Endothelial cell of umbilical vein (primary cell): ENCODE data around the gene CALCOCO2. TPM values are rescaled to one million over a fixed set of nuclear protein-coding genes. Genes with fewer than 3 reads are reported as not detected.
A peak's percentile ranks its signal among the peaks of the same experiment; 100 is the strongest.

Source experiments
- BruUV-seq: library from RNA; stranded (reverse); fragments of 400-500 nt; replicated peaks from 2 replicates; lab custom pipeline; 2021; lab: Mats Ljungman, UMichigan
- CTCF ChIA-PET: fragments of 300-600, 350-600 bp; sonication (Branson Sonifier 250); formaldehyde crosslinking; loops from one replicate; lab custom pipeline; 2021; ENCODE audit warnings: antibody characterized with exemption, inconsistent platforms; lab: Charles Lee
- POLR2A ChIA-PET: fragments of 300-600, 350-600 bp; sonication (Branson Sonifier 250); formaldehyde crosslinking; loops from one replicate; lab custom pipeline; 2021; ENCODE audit warnings: antibody characterized with exemption, inconsistent platforms; lab: Charles Lee
- DNase-seq: peaks from one replicate; pipeline ENCODE4 v3.0.0-alpha.2; 2011; ENCODE audit warnings: low read depth, low spot score
- FAIRE-seq: peaks from 2 replicates; lab custom pipeline; 2011; peaks lifted over from hg19 to GRCh38; lab: Jason Lieb, UNC
- H2AFZ ChIP-seq: 2 replicates; pipeline ENCODE4 v1.6.0; 2012; ENCODE audit warnings: low read depth, low read length, control low read depth, inconsistent platforms
- H3K27ac ChIP-seq: 2 replicates; pipeline ENCODE4 v1.5.1; 2011; ENCODE audit warnings: low read depth, mild to moderate bottlenecking, control low read depth, low read length, moderate library complexity; ENCODE audit not compliant: insufficient read depth
- H3K27me3 ChIP-seq, 2 experiments: 2 replicates each; pipeline versions ENCODE4 v1.6.0 to v1.6.1; 2011; ENCODE audit warnings: low read length in 2 of 2, mixed read lengths in 1 of 2; ENCODE audit not compliant: control insufficient read depth in 2 of 2, insufficient read depth in 2 of 2
- H3K36me3 ChIP-seq, 2 experiments: 2 replicates in 1 of 2; 3 replicates in 1 of 2; pipeline ENCODE4 v1.5.1; 2011; ENCODE audit warnings: low read length in 2 of 2, mild to moderate bottlenecking in 1 of 2, moderate library complexity in 1 of 2; ENCODE audit not compliant: control insufficient read depth in 2 of 2, insufficient read depth in 2 of 2; ENCODE audit errors: extremely low read depth in 1 of 2
- H3K4me1 ChIP-seq: 3 replicates; pipeline ENCODE4 v1.5.1; 2011; ENCODE audit warnings: mild to moderate bottlenecking, low read length; ENCODE audit not compliant: control insufficient read depth, insufficient read depth; ENCODE audit errors: extremely low read depth
- H3K4me2 ChIP-seq: 2 replicates; pipeline ENCODE4 v1.6.1; 2011; ENCODE audit warnings: low read length, control low read depth, mixed read lengths; ENCODE audit not compliant: insufficient read depth
- H3K4me3 ChIP-seq, 3 experiments: fragments of 200-600 bp in 1 of 3; sonication (generic), shearing (Covaris generic) in 1 of 3; replicated peaks in 1 of 3; 2 replicates each; pipeline ENCODE4 v1.5.1; 2011 to 2016; ENCODE audit warnings: control low read depth in 3 of 3, low read length in 3 of 3, mild to moderate bottlenecking in 2 of 3, inconsistent platforms in 1 of 3, low read depth in 1 of 3, moderate library complexity in 1 of 3; ENCODE audit not compliant: insufficient read depth in 1 of 3
- H3K79me2 ChIP-seq: 2 replicates; pipeline ENCODE4 v1.6.0; 2012; ENCODE audit warnings: low read length, inconsistent platforms; ENCODE audit not compliant: control insufficient read depth, insufficient read depth
- H3K9ac ChIP-seq: replicated peaks from 2 replicates; pipeline ENCODE3; 2011; ENCODE audit warnings: low read length, control low read depth; ENCODE audit not compliant: insufficient read depth; ENCODE audit errors: extremely low read depth
- H3K9me1 ChIP-seq: replicated peaks from 3 replicates; pipeline ENCODE4 v1.6.0; 2011; ENCODE audit warnings: mild to moderate bottlenecking, low read length; ENCODE audit not compliant: control insufficient read depth, insufficient read depth; ENCODE audit errors: extremely low read depth
- H3K9me3 ChIP-seq: replicated peaks from 2 replicates; pipeline ENCODE4 v1.5.1; 2012; ENCODE audit warnings: low read length, inconsistent platforms; ENCODE audit not compliant: control insufficient read depth, insufficient read depth
- H4K20me1 ChIP-seq: replicated peaks from 2 replicates; pipeline ENCODE3; 2011; ENCODE audit warnings: mild to moderate bottlenecking, low read length; ENCODE audit not compliant: control insufficient read depth, insufficient read depth; ENCODE audit errors: extremely low read depth
- EZH2 ChIP-seq: IDR thresholded peaks from 2 replicates; pipeline ENCODE4 v1.6.1; 2012; ENCODE audit warnings: borderline replicate concordance, low read depth, mild to moderate bottlenecking, moderate library complexity, low read length, inconsistent platforms; ENCODE audit not compliant: severe bottlenecking
- MAX ChIP-seq: IDR thresholded peaks from 2 replicates; pipeline ENCODE4 v1.6.1; 2011; ENCODE audit not compliant: insufficient read depth, insufficient read length
- POLR2AphosphoS5 ChIP-seq: IDR thresholded peaks from 2 replicates; pipeline ENCODE4 v1.6.1; 2012; ENCODE audit warnings: low read depth, mild to moderate bottlenecking, control low read depth, low read length, moderate library complexity; ENCODE audit not compliant: insufficient read depth
- dilution Hi-C: fragments of 300-500 bp; cut with MboI; formaldehyde crosslinking; loops from one replicate; pipeline ENCODE4 v1.15.0; 2019; ENCODE audit warnings: low sequenced_read_pairs; ENCODE audit not compliant: extremely low pct_ligation_motif_present
- intact Hi-C: fragments of 100-400 bp; cut with micrococcal nuclease; formaldehyde crosslinking; loops from one replicate; pipeline ENCODE4 v1.10.0; 2022
- polyA plus RNA-seq, 4 experiments: library from polyadenylated mRNA; depleted of rRNA in 3 of 4; stranded (reverse) in 3 of 4; unstranded in 1 of 4; fragments of >200 nt; gene quantifications; 2 replicates each; pipeline versions ENCODE4 v1.2.1 to v1.2.3, GENCODE V29; 2011 to 2012; ENCODE audit warnings: missing spikeins in 1 of 4
- total RNA-seq: library from RNA; stranded (reverse); gene quantifications from 2 replicates; pipeline ENCODE4 v1.2.3, GENCODE V29; 2021
- TF ChIP-seq, protein P1 (sequence below), 2 donors: IDR thresholded peaks; 1 replicate in 1 of 2; 2 replicates in 1 of 2; pipeline ENCODE4 v1.5.1; 2011; ENCODE audit warnings: low read length in 2 of 2, mild to moderate bottlenecking in 2 of 2, moderate library complexity in 2 of 2, control low read depth in 1 of 2, inconsistent platforms in 1 of 2, low read depth in 1 of 2; ENCODE audit not compliant: insufficient read depth in 1 of 2; ENCODE audit errors: extremely low read depth in 1 of 2

CALCOCO2 gene
- total and polyA plus RNA-seq, 2 donors (not counting 3 experiments of a cell fraction or from before 2014, with no cell fraction given), result 20.6 to 64.9 TPM

- dilution Hi-C loops (no loop called here), intact Hi-C loops (loop anchor here (1.0 kb wide), 3 partner anchors 66 to 119 kb away; no protein-coding TSS in a partner anchor)
- no peaks in the 10 kb centered on the region for H4K20me1 ChIP-seq
- H3K9ac ChIP-seq, result no peak overlapping the region
- no TSS peak for BruUV-seq
- H3K9me1 ChIP-seq, result no peaks in the 10 kb centered on the region
- CTCF ChIA-PET, result interaction anchor here (0.7 to 10.7 kb wide), 38 partner anchors 9 to 636 kb away, joined by 3 to 312 read pairs (median 5); partner anchors contain the start of genes ATP5MC1, HOXB13 and PRAC2
- H3K27me3 ChIP-seq, result peaks cover 9 to 16% of the 10 kb centered on the region in 2 experiments
- no peak overlapping the region for H3K27ac ChIP-seq
- no peaks in the 10 kb centered on the region for H3K4me1 ChIP-seq
- FAIRE-seq (no peak), DNase-seq (no peak)
- no peaks in the 10 kb centered on the region for H3K36me3 ChIP-seq
- H3K9me3 ChIP-seq, result no peaks in the 10 kb centered on the region
- H2AFZ ChIP-seq, result no peak overlapping the region
- H3K4me3 ChIP-seq, result no peak overlapping the region
- H3K4me2 ChIP-seq, result no peak overlapping the region
- TF ChIP-seq MAX, result no peak
- peak; percentile 37 for TF ChIP-seq EZH2
- POLR2A ChIA-PET, result no interaction called here
- no peaks in the 10 kb centered on the region for H3K79me2 ChIP-seq
Measured at GRCh38 chr17:48790607-48791127, 40.2 kb upstream of the CALCOCO2 start.

DNA sequence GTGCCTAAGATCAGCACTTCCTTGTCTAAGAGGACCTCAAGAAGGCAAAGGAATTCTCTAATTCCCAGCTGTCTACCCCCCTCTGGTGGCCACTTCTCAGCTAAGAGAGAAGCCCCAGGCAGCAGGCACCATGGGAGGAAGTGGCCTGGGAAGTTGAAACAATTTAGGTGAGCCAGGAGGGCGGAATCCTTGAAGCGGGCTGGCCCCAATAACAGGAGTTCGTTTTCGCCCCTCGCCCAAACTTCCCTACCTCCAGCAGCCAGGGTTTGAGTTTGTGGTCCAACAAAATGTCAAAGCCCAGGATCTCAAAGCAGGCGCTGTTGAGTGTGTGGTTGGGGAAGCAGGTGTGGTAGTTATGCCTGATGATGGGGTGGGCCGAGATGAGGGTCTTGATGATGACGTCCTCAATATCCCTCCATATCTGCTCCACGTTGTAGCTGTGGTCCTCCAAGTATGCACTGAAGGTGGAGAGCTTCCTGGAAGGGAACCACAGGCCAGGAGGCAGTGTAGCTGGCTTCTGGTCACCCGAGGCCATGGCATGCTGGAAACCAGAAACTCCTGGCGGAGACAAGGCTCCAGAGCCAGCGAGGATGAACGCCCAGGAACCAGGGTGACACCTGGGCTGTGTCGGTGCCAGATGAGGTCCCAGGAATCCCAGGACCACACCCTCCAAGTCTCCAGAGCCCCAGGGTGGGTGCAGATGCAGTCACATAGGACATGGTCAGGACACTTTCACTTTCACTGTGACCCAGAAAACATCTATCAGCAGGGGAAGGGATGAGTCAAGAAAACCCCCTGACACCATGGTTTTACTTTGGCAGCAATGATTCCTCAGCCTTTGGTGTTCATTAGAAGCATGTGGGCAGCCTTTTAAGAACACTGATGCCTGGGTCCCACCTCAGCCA is 39.5 kb upstream of the CALCOCO2 start:
- POLR2A ChIA-PET, result no interaction called here
- H3K79me2 ChIP-seq, result no peaks in the 10 kb centered on the region
- intact Hi-C loops, result loop anchor here (1.0 kb wide), 3 partner anchors 67 to 120 kb away; no protein-coding TSS in a partner anchor
- CTCF ChIA-PET, result interaction anchor here (0.7 to 10.7 kb wide), 39 partner anchors 9 to 637 kb away, joined by 3 to 312 read pairs (median 5); partner anchors contain the start of genes ATP5MC1, HOXB13 and PRAC2
- peaks cover 9 to 15% of the 10 kb centered on the region in 2 experiments for H3K27me3 ChIP-seq
- H3K36me3 ChIP-seq, result no peaks in the 10 kb centered on the region
- no TSS peak for BruUV-seq
- H3K4me3 ChIP-seq, result no peak overlapping the region
- peak; percentile 89 for FAIRE-seq
- H4K20me1 ChIP-seq, result no peaks in the 10 kb centered on the region
- no peaks in the 10 kb centered on the region for H3K9me3 ChIP-seq
- H3K9me1 ChIP-seq, result no peaks in the 10 kb centered on the region
- peak; percentile 12 for TF ChIP-seq EZH2
- no peak for TF ChIP-seq POLR2AphosphoS5
- TF ChIP-seq, protein P1, sequence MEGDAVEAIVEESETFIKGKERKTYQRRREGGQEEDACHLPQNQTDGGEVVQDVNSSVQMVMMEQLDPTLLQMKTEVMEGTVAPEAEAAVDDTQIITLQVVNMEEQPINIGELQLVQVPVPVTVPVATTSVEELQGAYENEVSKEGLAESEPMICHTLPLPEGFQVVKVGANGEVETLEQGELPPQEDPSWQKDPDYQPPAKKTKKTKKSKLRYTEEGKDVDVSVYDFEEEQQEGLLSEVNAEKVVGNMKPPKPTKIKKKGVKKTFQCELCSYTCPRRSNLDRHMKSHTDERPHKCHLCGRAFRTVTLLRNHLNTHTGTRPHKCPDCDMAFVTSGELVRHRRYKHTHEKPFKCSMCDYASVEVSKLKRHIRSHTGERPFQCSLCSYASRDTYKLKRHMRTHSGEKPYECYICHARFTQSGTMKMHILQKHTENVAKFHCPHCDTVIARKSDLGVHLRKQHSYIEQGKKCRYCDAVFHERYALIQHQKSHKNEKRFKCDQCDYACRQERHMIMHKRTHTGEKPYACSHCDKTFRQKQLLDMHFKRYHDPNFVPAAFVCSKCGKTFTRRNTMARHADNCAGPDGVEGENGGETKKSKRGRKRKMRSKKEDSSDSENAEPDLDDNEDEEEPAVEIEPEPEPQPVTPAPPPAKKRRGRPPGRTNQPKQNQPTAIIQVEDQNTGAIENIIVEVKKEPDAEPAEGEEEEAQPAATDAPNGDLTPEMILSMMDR (IDR thresholded peaks at IDR 0.05; ENCODE audit: extremely low read depth in 1 of 2, insufficient read depth in 1 of 2, low read depth in 1 of 2, low read length in 2 of 2), result peak; percentile 78 to 84
- no peak overlapping the region for H3K4me2 ChIP-seq
- H3K27ac ChIP-seq, result no peak overlapping the region
- no peak overlapping the region for H3K9ac ChIP-seq
- no peak overlapping the region for H2AFZ ChIP-seq
- dilution Hi-C loops, result no loop called here
- no peaks in the 10 kb centered on the region for H3K4me1 ChIP-seq
- DNase-seq, result peak; percentile 79
